Measurements from ENCODE around the gene ZFP69B. TPM values are rescaled to one million over a fixed set of nuclear protein-coding genes. Genes with fewer than 3 reads are reported as not detected.

The ZFP69B gene
- total RNA-seq, 1 donor from 2014 or later = 1.3 TPM

GRCh38 chr1:40438391-40439015 lies 11.8 kb upstream of the ZFP69B start:
- ATAC-seq = peak; percentile 57 to 60
- Histone ChIP-seq H3K36me3 (no peaks in the 10 kb centered on the region), H3K27me3 (ENCODE audit: low read depth) (no peaks in the 10 kb centered on the region), H3K9me3 (no peaks in the 10 kb centered on the region), H3K4me1 (no peaks in the 10 kb centered on the region), H3K27ac (no peak overlapping the region), H3K4me3 (no peak overlapping the region)
- peak; percentile 71 for TF ChIP-seq CTCF (IDR thresholded peaks at IDR 0.05)
- intact Hi-C loops (cut with DNase I) = no loop called here
- no peak for DNase-seq

- intact Hi-C loops (cut with DNase I) = no loop called here
Observed at GRCh38 chr1:40439247-40439646, 11.0 kb upstream of the ZFP69B start.

GRCh38 chr1:40450495-40451237 lies 390 bp downstream of the ZFP69B start:
- Histone ChIP-seq H3K27ac (peak overlapping the region; percentile 71), H3K9me3 (peaks cover 28% of the 10 kb centered on the region), H3K36me3 (no peaks in the 10 kb centered on the region), H3K4me3 (peak overlapping the region; percentile 80), H3K27me3 (ENCODE audit: low read depth) (no peaks in the 10 kb centered on the region), H3K4me1 (peaks cover 10% of the 10 kb centered on the region)
- TF ChIP-seq CTCF (IDR thresholded peaks at IDR 0.05) = no peak
- DNase-seq = no peak
- intact Hi-C loops (cut with DNase I) = no loop called here
- ATAC-seq = peak; percentile 25 to 30

More at GRCh38 chr1:40439247-40439646, 11.0 kb upstream of the ZFP69B start:
- Histone ChIP-seq H3K27ac (no peak overlapping the region), H3K27me3 (ENCODE audit: low read depth) (no peaks in the 10 kb centered on the region), H3K9me3 (no peaks in the 10 kb centered on the region), H3K4me1 (no peaks in the 10 kb centered on the region), H3K4me3 (no peak overlapping the region), H3K36me3 (no peaks in the 10 kb centered on the region)
- DNase-seq (no peak), ATAC-seq (peak; percentile 64 to 70)
- TF ChIP-seq CTCF (IDR thresholded peaks at IDR 0.05) = no peak

GRCh38 chr1:40451238-40451585 lies 936 bp downstream of the ZFP69B start:
- no peaks in the 10 kb centered on the region for H3K36me3 ChIP-seq
- intact Hi-C loops (cut with DNase I) = no loop called here
- H3K4me1 ChIP-seq = peaks cover 10% of the 10 kb centered on the region
- no peak overlapping the region for H3K27ac ChIP-seq
- peaks cover 30% of the 10 kb centered on the region for H3K9me3 ChIP-seq
- no peak overlapping the region for H3K4me3 ChIP-seq
- no peaks in the 10 kb centered on the region for H3K27me3 ChIP-seq (ENCODE audit: low read depth)
- no peak for TF ChIP-seq CTCF (IDR thresholded peaks at IDR 0.05)
- no peak for DNase-seq
- no peak for ATAC-seq

- ATAC-seq (no peak), DNase-seq (no peak)
- Histone ChIP-seq H3K36me3 (no peaks in the 10 kb centered on the region), H3K27me3 (ENCODE audit: low read depth) (no peaks in the 10 kb centered on the region), H3K27ac (no peak overlapping the region), H3K4me1 (peaks cover 10% of the 10 kb centered on the region), H3K4me3 (no peak overlapping the region), H3K9me3 (peaks cover 66% of the 10 kb centered on the region)
- intact Hi-C loops (cut with DNase I) = no loop called here
- TF ChIP-seq CTCF (IDR thresholded peaks at IDR 0.05) = no peak
Observed at GRCh38 chr1:40454873-40455272, 4.6 kb downstream of the ZFP69B start.
